A549 (cell line): ENCODE results near the gene SETBP1.

Experiments
- CBX8 ChIP-seq: fragments of 200-600 bp; sonication (generic); IDR thresholded peaks from 2 replicates; pipeline ENCODE4 v1.6.1; 2016
- CTCF ChIP-seq: fragments of >200 bp; sonication (Bioruptor Twin); formaldehyde crosslinking; IDR thresholded peaks from 3 replicates; pipeline ENCODE4 v1.5.1; 2016
- E2F6 ChIP-seq: IDR thresholded peaks from 2 replicates; pipeline ENCODE4 v1.6.1; 2012; ENCODE audit warnings: low read depth, borderline replicate concordance
- MAX ChIP-seq: IDR thresholded peaks from 2 replicates; pipeline ENCODE4 v1.6.1; 2012
- NR3C1 ChIP-seq: fragments of >200 bp; sonication (Bioruptor Twin); formaldehyde crosslinking; IDR thresholded peaks from 3 replicates; pipeline ENCODE4 v1.6.1; 2017
- USF2 ChIP-seq: fragments of 450-650 bp; IDR thresholded peaks from 2 replicates; pipeline ENCODE4 v1.6.1; 2014; ENCODE audit warnings: antibody characterized with exemption

GRCh38 chr18:44758861-44759631, 78.4 kb downstream of the SETBP1 start:
- TF ChIP-seq USF2 = no peak
- TF ChIP-seq CTCF = no peak
- TF ChIP-seq E2F6 = no peak
- no peak for TF ChIP-seq MAX
- TF ChIP-seq NR3C1 = no peak
- no peak for TF ChIP-seq CBX8
